ENCODE data around the gene LIMD2.

Gene LIMD2

DNA sequence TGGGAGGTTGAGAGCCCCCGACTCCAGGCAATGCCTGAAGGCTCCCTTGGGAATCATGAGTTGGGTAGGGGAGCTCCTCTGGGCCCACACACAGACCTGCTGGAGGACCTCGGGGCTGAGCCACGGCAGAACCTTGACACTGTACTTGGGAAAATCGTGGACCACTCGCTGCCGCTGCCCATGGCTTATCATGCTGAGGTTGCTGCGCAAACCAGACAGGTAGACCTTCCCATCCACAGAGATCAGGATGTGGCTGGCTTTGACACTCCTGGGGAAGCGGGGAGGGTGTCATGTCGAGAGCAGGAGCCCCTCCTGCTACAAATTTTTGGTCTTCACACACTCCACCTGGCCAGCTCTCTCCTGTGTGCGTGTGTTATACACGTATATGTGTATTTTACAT, 7.2 kb upstream of the LIMD2 start:
- TF ChIP-seq, protein P1, sequence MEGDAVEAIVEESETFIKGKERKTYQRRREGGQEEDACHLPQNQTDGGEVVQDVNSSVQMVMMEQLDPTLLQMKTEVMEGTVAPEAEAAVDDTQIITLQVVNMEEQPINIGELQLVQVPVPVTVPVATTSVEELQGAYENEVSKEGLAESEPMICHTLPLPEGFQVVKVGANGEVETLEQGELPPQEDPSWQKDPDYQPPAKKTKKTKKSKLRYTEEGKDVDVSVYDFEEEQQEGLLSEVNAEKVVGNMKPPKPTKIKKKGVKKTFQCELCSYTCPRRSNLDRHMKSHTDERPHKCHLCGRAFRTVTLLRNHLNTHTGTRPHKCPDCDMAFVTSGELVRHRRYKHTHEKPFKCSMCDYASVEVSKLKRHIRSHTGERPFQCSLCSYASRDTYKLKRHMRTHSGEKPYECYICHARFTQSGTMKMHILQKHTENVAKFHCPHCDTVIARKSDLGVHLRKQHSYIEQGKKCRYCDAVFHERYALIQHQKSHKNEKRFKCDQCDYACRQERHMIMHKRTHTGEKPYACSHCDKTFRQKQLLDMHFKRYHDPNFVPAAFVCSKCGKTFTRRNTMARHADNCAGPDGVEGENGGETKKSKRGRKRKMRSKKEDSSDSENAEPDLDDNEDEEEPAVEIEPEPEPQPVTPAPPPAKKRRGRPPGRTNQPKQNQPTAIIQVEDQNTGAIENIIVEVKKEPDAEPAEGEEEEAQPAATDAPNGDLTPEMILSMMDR (IDR thresholded peaks at IDR 0.05; ENCODE audit: insufficient read depth, low read length), result no peak
- no peak; the same call in 1 of the 2 replicates for TF ChIP-seq POLR2AphosphoS5 (IDR thresholded peaks at IDR 0.05; ENCODE audit: low read depth)
- no peak overlapping the region for H3K27ac ChIP-seq (replicated peaks)
- no peaks in the 10 kb centered on the region for H3K27me3 ChIP-seq (ENCODE audit: insufficient read depth, poor library complexity, severe bottlenecking)
- H3K4me3 ChIP-seq (replicated peaks; ENCODE audit: insufficient read depth, low read length), result no peak overlapping the region
- DNase-seq (ENCODE audit: low read depth in 1 of 2, low spot score in 1 of 2), result no peak

DNA sequence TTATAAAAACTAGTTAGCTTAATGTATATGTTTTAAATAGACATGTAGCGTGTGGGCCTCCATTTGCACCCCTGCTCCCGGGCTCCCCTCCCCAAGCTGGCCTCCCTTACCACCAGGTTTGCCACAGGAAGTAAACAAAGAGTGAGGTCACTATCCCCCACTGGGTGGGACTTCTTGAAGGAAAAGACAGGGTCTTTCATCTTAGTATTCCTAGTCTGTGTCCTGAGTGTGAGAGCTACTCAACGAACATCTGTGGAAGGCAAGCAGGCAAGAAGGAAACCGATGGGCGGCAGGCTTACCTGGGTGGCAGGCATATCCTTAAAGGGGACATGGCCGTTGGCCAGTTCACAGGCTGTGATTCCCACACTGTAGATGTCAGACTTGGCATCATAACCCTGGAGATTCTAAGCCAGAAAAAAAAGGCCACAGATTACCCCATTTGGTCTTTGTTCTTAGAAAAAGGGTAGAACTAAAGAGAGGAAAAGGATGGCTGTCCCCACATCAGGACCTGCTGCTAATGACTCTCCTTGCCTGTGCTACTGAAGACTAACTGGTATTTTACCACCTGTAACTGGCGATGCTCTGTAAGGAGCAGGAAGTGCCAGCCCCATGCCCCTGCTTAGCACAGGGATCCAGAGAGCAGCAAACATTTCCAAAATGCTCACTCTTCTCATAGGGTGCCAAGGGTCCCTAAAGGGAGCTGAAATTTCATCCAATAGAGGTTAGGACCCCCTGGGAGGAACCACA, 6.6 kb upstream of the LIMD2 start:
- TF ChIP-seq SPI1 (IDR thresholded peaks at IDR 0.05; ENCODE audit: borderline replicate concordance, low read depth) (no peak), POLR2AphosphoS5 (IDR thresholded peaks at IDR 0.05; ENCODE audit: low read depth) (no peak), GABPA (IDR thresholded peaks at IDR 0.05; ENCODE audit: low read depth) (no peak)
- TF ChIP-seq, protein P2, sequence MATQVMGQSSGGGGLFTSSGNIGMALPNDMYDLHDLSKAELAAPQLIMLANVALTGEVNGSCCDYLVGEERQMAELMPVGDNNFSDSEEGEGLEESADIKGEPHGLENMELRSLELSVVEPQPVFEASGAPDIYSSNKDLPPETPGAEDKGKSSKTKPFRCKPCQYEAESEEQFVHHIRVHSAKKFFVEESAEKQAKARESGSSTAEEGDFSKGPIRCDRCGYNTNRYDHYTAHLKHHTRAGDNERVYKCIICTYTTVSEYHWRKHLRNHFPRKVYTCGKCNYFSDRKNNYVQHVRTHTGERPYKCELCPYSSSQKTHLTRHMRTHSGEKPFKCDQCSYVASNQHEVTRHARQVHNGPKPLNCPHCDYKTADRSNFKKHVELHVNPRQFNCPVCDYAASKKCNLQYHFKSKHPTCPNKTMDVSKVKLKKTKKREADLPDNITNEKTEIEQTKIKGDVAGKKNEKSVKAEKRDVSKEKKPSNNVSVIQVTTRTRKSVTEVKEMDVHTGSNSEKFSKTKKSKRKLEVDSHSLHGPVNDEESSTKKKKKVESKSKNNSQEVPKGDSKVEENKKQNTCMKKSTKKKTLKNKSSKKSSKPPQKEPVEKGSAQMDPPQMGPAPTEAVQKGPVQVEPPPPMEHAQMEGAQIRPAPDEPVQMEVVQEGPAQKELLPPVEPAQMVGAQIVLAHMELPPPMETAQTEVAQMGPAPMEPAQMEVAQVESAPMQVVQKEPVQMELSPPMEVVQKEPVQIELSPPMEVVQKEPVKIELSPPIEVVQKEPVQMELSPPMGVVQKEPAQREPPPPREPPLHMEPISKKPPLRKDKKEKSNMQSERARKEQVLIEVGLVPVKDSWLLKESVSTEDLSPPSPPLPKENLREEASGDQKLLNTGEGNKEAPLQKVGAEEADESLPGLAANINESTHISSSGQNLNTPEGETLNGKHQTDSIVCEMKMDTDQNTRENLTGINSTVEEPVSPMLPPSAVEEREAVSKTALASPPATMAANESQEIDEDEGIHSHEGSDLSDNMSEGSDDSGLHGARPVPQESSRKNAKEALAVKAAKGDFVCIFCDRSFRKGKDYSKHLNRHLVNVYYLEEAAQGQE (IDR thresholded peaks at IDR 0.05; ENCODE audit: insufficient replicate concordance, low read depth), result no peak
- TF ChIP-seq, protein P1 (IDR thresholded peaks at IDR 0.05; ENCODE audit: insufficient read depth, low read length), result no peak
- H3K27me3 ChIP-seq (ENCODE audit: insufficient read depth, poor library complexity, severe bottlenecking), result no peaks in the 10 kb centered on the region
- no peak overlapping the region for H3K4me3 ChIP-seq (replicated peaks; ENCODE audit: insufficient read depth, low read length)
- H3K27ac ChIP-seq (replicated peaks), result no peak overlapping the region
- DNase-seq (ENCODE audit: low read depth in 1 of 2, low spot score in 1 of 2), result no peak

DNA sequence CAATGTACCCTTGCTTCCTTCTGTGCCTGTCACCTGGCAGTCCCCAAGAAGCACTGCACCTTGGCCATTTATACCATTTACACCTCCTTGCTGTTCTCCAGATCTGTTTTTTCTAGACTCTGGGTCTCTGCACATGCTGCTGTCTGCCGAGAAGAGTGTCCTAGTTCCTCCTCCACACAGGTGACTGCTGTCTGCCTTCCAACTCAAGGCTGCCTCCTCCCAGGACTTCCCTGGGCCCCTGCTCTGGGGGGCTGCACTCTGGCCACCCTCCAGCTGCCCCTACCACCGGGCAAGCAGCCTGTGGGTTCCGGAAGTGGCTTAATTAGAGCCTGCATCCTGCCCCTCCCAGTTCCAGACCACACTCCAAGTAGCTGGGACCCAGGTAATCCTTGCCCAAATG, 5.7 kb upstream of the LIMD2 start:
- Histone ChIP-seq H3K27me3 (ENCODE audit: insufficient read depth, poor library complexity, severe bottlenecking) (no peaks in the 10 kb centered on the region), H3K27ac (replicated peaks) (no peak overlapping the region), H3K4me3 (replicated peaks; ENCODE audit: insufficient read depth, low read length) (no peak overlapping the region)
- DNase-seq (ENCODE audit: low read depth in 1 of 2, low spot score in 1 of 2), result no peak
- TF ChIP-seq SPI1 (IDR thresholded peaks at IDR 0.05; ENCODE audit: borderline replicate concordance, low read depth), result no peak
- TF ChIP-seq, protein P2 (IDR thresholded peaks at IDR 0.05; ENCODE audit: insufficient replicate concordance, low read depth), result no peak
- TF ChIP-seq GABPA (IDR thresholded peaks at IDR 0.05; ENCODE audit: low read depth), result no peak
- TF ChIP-seq, protein P1 (IDR thresholded peaks at IDR 0.05; ENCODE audit: insufficient read depth, low read length), result no peak
- TF ChIP-seq POLR2AphosphoS5 (IDR thresholded peaks at IDR 0.05; ENCODE audit: low read depth), result no peak

DNA sequence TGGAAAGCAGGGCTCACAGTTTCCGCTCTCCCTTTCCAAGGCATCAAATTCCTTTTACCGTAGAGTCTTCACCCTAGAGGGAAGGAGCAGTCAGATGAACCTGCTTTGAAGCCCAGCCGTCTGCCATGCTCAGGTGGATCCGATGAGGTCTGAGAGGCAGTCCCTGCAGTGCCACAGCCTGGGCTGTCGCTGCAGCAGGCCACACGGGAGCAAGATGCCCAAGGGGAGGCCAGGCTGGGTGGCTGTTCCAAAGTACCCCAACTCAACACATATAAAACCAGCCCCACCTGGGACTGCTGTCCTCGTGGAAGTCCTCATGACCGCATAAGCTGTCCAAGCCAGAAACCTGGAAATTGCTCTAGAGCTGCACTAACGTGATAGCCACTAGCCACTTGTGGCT, 4.9 kb upstream of the LIMD2 start:
- Histone ChIP-seq H3K4me3 (replicated peaks; ENCODE audit: insufficient read depth, low read length) (no peak overlapping the region), H3K27ac (replicated peaks) (no peak overlapping the region), H3K27me3 (ENCODE audit: insufficient read depth, poor library complexity, severe bottlenecking) (no peaks in the 10 kb centered on the region)
- no peak for DNase-seq (ENCODE audit: low read depth in 1 of 2, low spot score in 1 of 2)
- TF ChIP-seq GABPA (IDR thresholded peaks at IDR 0.05; ENCODE audit: low read depth) (no peak), POLR2AphosphoS5 (IDR thresholded peaks at IDR 0.05; ENCODE audit: low read depth) (no peak), SPI1 (IDR thresholded peaks at IDR 0.05; ENCODE audit: borderline replicate concordance, low read depth) (no peak)
- TF ChIP-seq, protein P2 (IDR thresholded peaks at IDR 0.05; ENCODE audit: insufficient replicate concordance, low read depth), result no peak
- TF ChIP-seq, protein P1 (IDR thresholded peaks at IDR 0.05; ENCODE audit: insufficient read depth, low read length), result no peak

All from HL-60 (cell line).